SK-N-SH (cell line): ENCODE results near the gene MS4A14. TPM values are rescaled to one million over a fixed set of nuclear protein-coding genes. Genes with fewer than 3 reads are reported as not detected.

Experiments
- CTCF ChIA-PET: fragments of 300-600, 350-600 bp; formaldehyde crosslinking; extraction: SDS; loops from one replicate; lab custom pipeline; 2021; lab: Yijun Ruan, JAX
- POLR2A ChIA-PET: fragments of 350-600 bp; sonication (Branson Sonifier 250); formaldehyde crosslinking; extraction: SDS; loops from one replicate; lab custom pipeline; 2020; ENCODE audit warnings: antibody characterized with exemption, inconsistent platforms; lab: Yijun Ruan, JAX
- DNase-seq: peaks from one replicate; pipeline ENCODE4 v3.0.0; 2012
- H2AFZ ChIP-seq: fragments of 200-600 bp; sonication (generic); 2 replicates; pipeline ENCODE4 v1.8.1; 2016; ENCODE audit warnings: antibody characterized with exemption, mild to moderate bottlenecking, low read depth
- H3F3A ChIP-seq: fragments of 200-600 bp; sonication (generic); replicated peaks from 2 replicates; pipeline ENCODE3; 2016; ENCODE audit warnings: antibody characterized with exemption, mild to moderate bottlenecking; ENCODE audit not compliant: insufficient read depth
- H3K27ac ChIP-seq, 2 experiments: fragments of 200-500 bp in 1 of 2; fragments of 200-600 bp in 1 of 2; sonication (Bioruptor generic) in 1 of 2; sonication (generic), shearing (Covaris generic) in 1 of 2; 2 replicates each; pipeline versions ENCODE4 v1.5.1 to v1.6.1; 2014 to 2016; ENCODE audit warnings: low read depth in 2 of 2, inconsistent platforms in 1 of 2, low read length in 1 of 2, mild to moderate bottlenecking in 1 of 2, mixed read lengths in 1 of 2
- H3K27me3 ChIP-seq: fragments of 200-600 bp; sonication (generic), shearing (Covaris generic); 2 replicates; pipeline ENCODE4 v1.6.1; 2016; ENCODE audit warnings: mixed run types; ENCODE audit not compliant: insufficient read depth
- H3K36me3 ChIP-seq, 2 experiments: fragments of 200-500 bp in 1 of 2; fragments of 200-600 bp in 1 of 2; sonication (Bioruptor generic) in 1 of 2; sonication (generic) in 1 of 2; replicated peaks in 1 of 2; 2 replicates each; pipeline versions ENCODE3 to v1.5.1; 2014 to 2016; ENCODE audit warnings: low read length in 1 of 2, mild to moderate bottlenecking in 1 of 2; ENCODE audit not compliant: insufficient read depth in 2 of 2, control insufficient read depth in 1 of 2
- H3K4me1 ChIP-seq, 2 experiments: fragments of 200-500 bp in 1 of 2; fragments of 200-600 bp in 1 of 2; sonication (Bioruptor generic) in 1 of 2; sonication (generic), shearing (Covaris generic) in 1 of 2; 2 replicates each; pipeline versions ENCODE4 v1.5.1 to v1.6.1; 2014 to 2016; ENCODE audit warnings: low read depth in 1 of 2, low read length in 1 of 2, mixed run types in 1 of 2; ENCODE audit not compliant: insufficient read depth in 2 of 2, control insufficient read depth in 1 of 2
- H3K4me2 ChIP-seq: fragments of 200-600 bp; sonication (generic), shearing (Covaris generic); 2 replicates; pipeline ENCODE4 v1.6.1; 2017; ENCODE audit warnings: mixed run types
- H3K4me3 ChIP-seq, 2 experiments: fragments of 200-500 bp in 1 of 2; fragments of 200-600 bp in 1 of 2; sonication (Bioruptor generic) in 1 of 2; sonication (generic), shearing (Covaris generic) in 1 of 2; 2 replicates each; pipeline versions ENCODE4 v1.5.1 to v1.8.1; 2014 to 2016; ENCODE audit warnings: low read depth in 2 of 2, inconsistent platforms in 1 of 2, low read length in 1 of 2, mild to moderate bottlenecking in 1 of 2, mixed read lengths in 1 of 2, moderate library complexity in 1 of 2
- H3K79me2 ChIP-seq: fragments of 200-600 bp; sonication (generic); 2 replicates; pipeline ENCODE4 v1.8.1; 2017; ENCODE audit warnings: mild to moderate bottlenecking; ENCODE audit not compliant: insufficient read depth
- H3K9ac ChIP-seq: fragments of 200-600 bp; sonication (generic); 2 replicates; pipeline ENCODE4 v1.6.1; 2017; ENCODE audit warnings: mixed run types
- H3K9me2 ChIP-seq: fragments of 200-600 bp; sonication (generic); 2 replicates; pipeline ENCODE4 v1.6.1; 2017; ENCODE audit warnings: mixed run types
- H3K9me3 ChIP-seq: fragments of 200-600 bp; sonication (generic); 2 replicates; pipeline ENCODE4 v1.6.1; 2017; ENCODE audit warnings: mixed run types, mild to moderate bottlenecking, moderate library complexity
- H4K20me1 ChIP-seq: fragments of 200-600 bp; sonication (generic); 2 replicates; pipeline ENCODE4 v1.6.1; 2017; ENCODE audit warnings: mild to moderate bottlenecking, mixed run types; ENCODE audit not compliant: insufficient read depth
- ELF1 ChIP-seq: IDR thresholded peaks from 2 replicates; pipeline ENCODE4 v1.4.0; 2012
- EZH2phosphoT487 ChIP-seq: fragments of 200-600 bp; sonication (generic); IDR thresholded peaks from 2 replicates; pipeline ENCODE4 v1.6.1; 2017; ENCODE audit warnings: low read depth, mixed run types, mild to moderate bottlenecking, antibody characterized with exemption, moderate library complexity, borderline replicate concordance
- FOXJ3 ChIP-seq: sonication (generic); formaldehyde crosslinking; IDR thresholded peaks from 2 replicates; pipeline ENCODE4 v1.5.1; 2020; ENCODE audit warnings: mild to moderate bottlenecking, missing genetic modification reagents
- FOXM1 ChIP-seq: IDR thresholded peaks from 2 replicates; pipeline ENCODE4 v1.4.0; 2012; ENCODE audit warnings: low read depth, mild to moderate bottlenecking
- IRF3 ChIP-seq: fragments of 150-350 bp; IDR thresholded peaks from 2 replicates; pipeline ENCODE4 v1.6.1; 2016; ENCODE audit warnings: mild to moderate bottlenecking, low read depth, low read length
- MXI1 ChIP-seq: IDR thresholded peaks from 2 replicates; pipeline ENCODE4 v1.6.1; 2012; ENCODE audit warnings: mild to moderate bottlenecking, low read depth, low read length, improper control_type of control experiment
- NFIC ChIP-seq: IDR thresholded peaks from 2 replicates; pipeline ENCODE4 v1.4.0; 2012; ENCODE audit warnings: borderline replicate concordance
- NRF1 ChIP-seq: IDR thresholded peaks from 2 replicates; pipeline ENCODE4 v1.6.1; 2012; ENCODE audit warnings: low read depth, mild to moderate bottlenecking, low read length
- POLR2AphosphoS5 ChIP-seq: IDR thresholded peaks from 2 replicates; pipeline ENCODE4 v1.6.1; 2012; ENCODE audit warnings: low read depth, low read length
- RAD21 ChIP-seq: IDR thresholded peaks from 2 replicates; pipeline ENCODE4 v1.6.1; 2012; ENCODE audit warnings: mild to moderate bottlenecking, low read length
- RCOR1 ChIP-seq: fragments of 150-350 bp; IDR thresholded peaks from 2 replicates; pipeline ENCODE4 v1.6.1; 2017; ENCODE audit warnings: antibody characterized with exemption, low read length
- RFX5 ChIP-seq: IDR thresholded peaks from 2 replicates; pipeline ENCODE4 v1.6.1; 2012; ENCODE audit warnings: mild to moderate bottlenecking, improper control_type of control experiment, low read length
- RXRA ChIP-seq: IDR thresholded peaks from 2 replicates; pipeline ENCODE4 v1.4.0; 2012; ENCODE audit warnings: low read depth, mild to moderate bottlenecking, borderline replicate concordance
- SMC3 ChIP-seq: IDR thresholded peaks from 2 replicates; pipeline ENCODE4 v1.6.1; 2012; ENCODE audit warnings: low read depth, low read length, improper control_type of control experiment
- TEAD4 ChIP-seq: IDR thresholded peaks from 2 replicates; pipeline ENCODE4 v1.4.0; 2012; ENCODE audit warnings: mild to moderate bottlenecking, borderline replicate concordance; ENCODE audit not compliant: insufficient read depth
- USF1 ChIP-seq: IDR thresholded peaks from 2 replicates; pipeline ENCODE4 v1.4.0; 2012; ENCODE audit warnings: low read depth, borderline replicate concordance
- YY1 ChIP-seq: IDR thresholded peaks from 2 replicates; pipeline ENCODE4 v1.4.0; 2012; ENCODE audit warnings: low read depth, mild to moderate bottlenecking
- ZBTB33 ChIP-seq: IDR thresholded peaks from 2 replicates; pipeline ENCODE4 v1.4.0; 2012; ENCODE audit warnings: low read depth, borderline replicate concordance
- WGBS: methylation state at CpG from one replicate; pipeline ENCODE4 v1.1.6; 2017; ENCODE audit warnings: low lambda C conversion rate; 5-methylcytosine and 5-hydroxymethylcytosine counted together
- polyA plus RNA-seq, 3 experiments: library from polyadenylated mRNA; depleted of rRNA; stranded (reverse); fragments of >200 nt; gene quantifications; 2 replicates each; pipeline ENCODE4 v1.2.3, GENCODE V29; 2012
- TF ChIP-seq, protein P1 (sequence below): IDR thresholded peaks from 2 replicates; pipeline ENCODE4 v1.4.0; 2012; ENCODE audit warnings: low read depth
- TF ChIP-seq, protein P2 (sequence below): fragments of 150-350 bp; IDR thresholded peaks from 2 replicates; pipeline ENCODE4 v1.6.1; 2017; ENCODE audit warnings: antibody characterized with exemption, low read length, low read depth, borderline replicate concordance
- TF ChIP-seq, protein P3 (sequence below): fragments of 200-600 bp; sonication (generic); IDR thresholded peaks from 2 replicates; pipeline ENCODE4 v1.6.1; 2017; ENCODE audit warnings: antibody characterized with exemption, mild to moderate bottlenecking, moderate library complexity

The MS4A14 gene
- polyA plus RNA-seq, 1 of the 3 experiments (the other 2 are of a cell fraction), result not detected

DNA sequence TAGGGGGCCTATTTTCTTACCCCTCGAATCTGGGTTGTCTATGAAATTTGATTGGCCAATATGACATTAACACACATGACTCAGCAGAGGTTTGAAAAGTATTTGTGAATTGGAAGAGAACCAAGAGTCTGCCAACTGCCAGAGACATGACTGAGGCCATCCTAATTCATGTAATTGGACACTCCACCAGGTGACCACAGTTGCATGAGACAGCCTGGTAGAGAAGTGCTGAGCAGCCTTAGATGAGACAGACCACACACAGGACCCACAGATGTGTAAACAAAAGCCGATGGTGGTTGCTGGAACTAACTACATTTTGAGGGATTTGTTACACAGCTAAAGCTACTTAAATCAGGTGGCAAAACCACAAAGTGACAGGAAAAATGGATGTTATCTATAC, 32.3 kb downstream of the MS4A14 start:
- H3K9me3 ChIP-seq, result no peaks in the 10 kb centered on the region
- no peaks in the 10 kb centered on the region; the same call in 1 of the 2 replicates for H3K27me3 ChIP-seq
- no peaks in the 10 kb centered on the region for H3K9me2 ChIP-seq
- CTCF ChIA-PET, result no interaction called here
- H3K27ac ChIP-seq, result no peak overlapping the region
- no peaks in the 10 kb centered on the region for H3K79me2 ChIP-seq
- no peak overlapping the region for H3K4me2 ChIP-seq
- no peak for DNase-seq
- no peaks in the 10 kb centered on the region for H3K4me1 ChIP-seq
- no peak overlapping the region for H3K9ac ChIP-seq
- H3K36me3 ChIP-seq, result no peaks in the 10 kb centered on the region
- no peak for TF ChIP-seq POLR2AphosphoS5
- no peak for TF ChIP-seq FOXJ3 (CRISPR knock-in tag)
- TF ChIP-seq ZBTB33, result no peak
- TF ChIP-seq, protein P1, sequence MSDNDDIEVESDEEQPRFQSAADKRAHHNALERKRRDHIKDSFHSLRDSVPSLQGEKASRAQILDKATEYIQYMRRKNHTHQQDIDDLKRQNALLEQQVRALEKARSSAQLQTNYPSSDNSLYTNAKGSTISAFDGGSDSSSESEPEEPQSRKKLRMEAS, result no peak
- TF ChIP-seq, protein P2, sequence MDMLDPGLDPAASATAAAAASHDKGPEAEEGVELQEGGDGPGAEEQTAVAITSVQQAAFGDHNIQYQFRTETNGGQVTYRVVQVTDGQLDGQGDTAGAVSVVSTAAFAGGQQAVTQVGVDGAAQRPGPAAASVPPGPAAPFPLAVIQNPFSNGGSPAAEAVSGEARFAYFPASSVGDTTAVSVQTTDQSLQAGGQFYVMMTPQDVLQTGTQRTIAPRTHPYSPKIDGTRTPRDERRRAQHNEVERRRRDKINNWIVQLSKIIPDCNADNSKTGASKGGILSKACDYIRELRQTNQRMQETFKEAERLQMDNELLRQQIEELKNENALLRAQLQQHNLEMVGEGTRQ, result no peak
- TF ChIP-seq RCOR1, result no peak
- TF ChIP-seq MXI1, result no peak
- no peak for TF ChIP-seq IRF3
- TF ChIP-seq FOXM1, result no peak
- no peak for TF ChIP-seq RXRA
- TF ChIP-seq YY1, result no peak
- no peak for TF ChIP-seq TEAD4
- 0% methylated on average over 2 of the region's 2 CpGs for WGBS
- H2AFZ ChIP-seq, result no peak overlapping the region
- H3F3A ChIP-seq, result no peaks in the 10 kb centered on the region
- POLR2A ChIA-PET, result no interaction called here
- no peaks in the 10 kb centered on the region for H4K20me1 ChIP-seq
- no peak overlapping the region for H3K4me3 ChIP-seq

DNA sequence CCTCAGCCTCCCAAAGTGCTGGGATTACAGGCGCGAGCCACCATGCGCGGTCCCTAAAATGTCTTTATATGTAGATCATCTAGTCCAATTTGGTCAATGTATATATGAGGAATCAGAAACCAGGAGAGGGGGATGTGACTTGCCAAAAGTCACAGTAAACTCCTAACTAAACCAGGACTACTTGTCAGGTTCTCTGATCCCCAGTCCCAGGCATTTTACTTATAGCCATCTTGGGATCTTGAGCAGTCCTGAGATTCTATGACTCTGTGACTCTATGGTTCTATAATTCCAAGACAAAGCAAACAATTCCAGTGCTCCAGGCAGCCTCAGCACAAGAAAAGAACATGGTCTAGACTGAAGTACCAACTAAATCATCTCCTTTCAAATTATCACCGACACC, 33.0 kb downstream of the MS4A14 start, which contains the start of gene MS4A5:
MS4A5 (plus strand) TSS at position 301 of the 400 bp plus-strand sequence. CDS start 103 bp downstream, outside the sequence.
- DNase-seq, result no peak
- H3K9ac ChIP-seq, result no peak within 1 kb of the TSS
- no peaks in the 10 kb centered on the region for H3K9me2 ChIP-seq
- H2AFZ ChIP-seq, result no peak within 1 kb of the TSS
- H3K79me2 ChIP-seq, result no peaks in the 10 kb centered on the region
- ChIA-PET CTCF (no interaction called here), POLR2A (no interaction called here)
- no peak within 1 kb of the TSS for H3K27ac ChIP-seq
- WGBS, result 59% methylated on average over 5 of the region's 5 CpGs
- H3K27me3 ChIP-seq, result no peaks in the 10 kb centered on the region; the same call in 1 of the 2 replicates
- no peaks in the 10 kb centered on the region for H3K9me3 ChIP-seq
- no peaks in the 10 kb centered on the region for H3K4me1 ChIP-seq
- H3K36me3 ChIP-seq, result no peaks in the 10 kb centered on the region
- H3F3A ChIP-seq, result no peaks in the 10 kb centered on the region
- no peak within 1 kb of the TSS for H3K4me2 ChIP-seq
- no peak within 1 kb of the TSS for H3K4me3 ChIP-seq
- H4K20me1 ChIP-seq, result no peaks in the 10 kb centered on the region
- TF ChIP-seq MXI1 (no peak), SMC3 (no peak), EZH2phosphoT487 (no peak), RXRA (no peak), IRF3 (no peak), NFIC (no peak), NRF1 (no peak), RCOR1 (no peak), ELF1 (no peak), RAD21 (no peak), USF1 (no peak), YY1 (no peak), RFX5 (no peak), POLR2AphosphoS5 (no peak)
- TF ChIP-seq, protein P3, sequence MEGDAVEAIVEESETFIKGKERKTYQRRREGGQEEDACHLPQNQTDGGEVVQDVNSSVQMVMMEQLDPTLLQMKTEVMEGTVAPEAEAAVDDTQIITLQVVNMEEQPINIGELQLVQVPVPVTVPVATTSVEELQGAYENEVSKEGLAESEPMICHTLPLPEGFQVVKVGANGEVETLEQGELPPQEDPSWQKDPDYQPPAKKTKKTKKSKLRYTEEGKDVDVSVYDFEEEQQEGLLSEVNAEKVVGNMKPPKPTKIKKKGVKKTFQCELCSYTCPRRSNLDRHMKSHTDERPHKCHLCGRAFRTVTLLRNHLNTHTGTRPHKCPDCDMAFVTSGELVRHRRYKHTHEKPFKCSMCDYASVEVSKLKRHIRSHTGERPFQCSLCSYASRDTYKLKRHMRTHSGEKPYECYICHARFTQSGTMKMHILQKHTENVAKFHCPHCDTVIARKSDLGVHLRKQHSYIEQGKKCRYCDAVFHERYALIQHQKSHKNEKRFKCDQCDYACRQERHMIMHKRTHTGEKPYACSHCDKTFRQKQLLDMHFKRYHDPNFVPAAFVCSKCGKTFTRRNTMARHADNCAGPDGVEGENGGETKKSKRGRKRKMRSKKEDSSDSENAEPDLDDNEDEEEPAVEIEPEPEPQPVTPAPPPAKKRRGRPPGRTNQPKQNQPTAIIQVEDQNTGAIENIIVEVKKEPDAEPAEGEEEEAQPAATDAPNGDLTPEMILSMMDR, result no peak
